Testis (tissue), 2 donors: ENCODE data around the gene CFAP221.

Source experiments
- POLR2A ChIP-seq: fragments of 450-650 bp; IDR thresholded peaks from one replicate; pipeline ENCODE4 v1.6.1; 2017; ENCODE audit warnings: antibody characterized with exemption, mild to moderate bottlenecking, moderate library complexity
- TF ChIP-seq, protein P1 (sequence below), 3 experiments: fragments of 450-650 bp in 2 of 3; fragments of 200-600 bp in 1 of 3; sonication (generic) in 1 of 3; IDR thresholded peaks; one replicate each; pipeline ENCODE4 v1.5.1; 2016 to 2019; ENCODE audit warnings: antibody characterized with exemption in 3 of 3, mild to moderate bottlenecking in 2 of 3, moderate library complexity in 1 of 3

GRCh38 chr2:119533560-119533959, 10.7 kb upstream of the CFAP221 start:
- TF ChIP-seq POLR2A = no peak
- TF ChIP-seq, protein P1, sequence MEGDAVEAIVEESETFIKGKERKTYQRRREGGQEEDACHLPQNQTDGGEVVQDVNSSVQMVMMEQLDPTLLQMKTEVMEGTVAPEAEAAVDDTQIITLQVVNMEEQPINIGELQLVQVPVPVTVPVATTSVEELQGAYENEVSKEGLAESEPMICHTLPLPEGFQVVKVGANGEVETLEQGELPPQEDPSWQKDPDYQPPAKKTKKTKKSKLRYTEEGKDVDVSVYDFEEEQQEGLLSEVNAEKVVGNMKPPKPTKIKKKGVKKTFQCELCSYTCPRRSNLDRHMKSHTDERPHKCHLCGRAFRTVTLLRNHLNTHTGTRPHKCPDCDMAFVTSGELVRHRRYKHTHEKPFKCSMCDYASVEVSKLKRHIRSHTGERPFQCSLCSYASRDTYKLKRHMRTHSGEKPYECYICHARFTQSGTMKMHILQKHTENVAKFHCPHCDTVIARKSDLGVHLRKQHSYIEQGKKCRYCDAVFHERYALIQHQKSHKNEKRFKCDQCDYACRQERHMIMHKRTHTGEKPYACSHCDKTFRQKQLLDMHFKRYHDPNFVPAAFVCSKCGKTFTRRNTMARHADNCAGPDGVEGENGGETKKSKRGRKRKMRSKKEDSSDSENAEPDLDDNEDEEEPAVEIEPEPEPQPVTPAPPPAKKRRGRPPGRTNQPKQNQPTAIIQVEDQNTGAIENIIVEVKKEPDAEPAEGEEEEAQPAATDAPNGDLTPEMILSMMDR (IDR thresholded peaks at IDR 0.05) = no peak
